ENCODE data around the gene SSB. TPM values are rescaled to one million over a fixed set of nuclear protein-coding genes. Genes with fewer than 3 reads are reported as not detected.
"Not testable (repeated sequence)": the region's sequence is repeated elsewhere in the genome, so short reads cannot be mapped to it uniquely, and the experiment has no call there.

Gene SSB
- total RNA-seq, 1 experiment from 2014 or later = 119 TPM

GRCh38 chr2:169819106-169819505 is 20.4 kb downstream of the SSB start:
- in situ Hi-C loops (cut with HindIII; ENCODE audit: low pct_unique_long_range_greater_than_20kb, low sequenced_read_pairs) (no loop called here), intact Hi-C loops (cut with micrococcal nuclease; ENCODE audit: unreplicated experiment) (no loop called here)
- TF ChIP-seq, protein P1, sequence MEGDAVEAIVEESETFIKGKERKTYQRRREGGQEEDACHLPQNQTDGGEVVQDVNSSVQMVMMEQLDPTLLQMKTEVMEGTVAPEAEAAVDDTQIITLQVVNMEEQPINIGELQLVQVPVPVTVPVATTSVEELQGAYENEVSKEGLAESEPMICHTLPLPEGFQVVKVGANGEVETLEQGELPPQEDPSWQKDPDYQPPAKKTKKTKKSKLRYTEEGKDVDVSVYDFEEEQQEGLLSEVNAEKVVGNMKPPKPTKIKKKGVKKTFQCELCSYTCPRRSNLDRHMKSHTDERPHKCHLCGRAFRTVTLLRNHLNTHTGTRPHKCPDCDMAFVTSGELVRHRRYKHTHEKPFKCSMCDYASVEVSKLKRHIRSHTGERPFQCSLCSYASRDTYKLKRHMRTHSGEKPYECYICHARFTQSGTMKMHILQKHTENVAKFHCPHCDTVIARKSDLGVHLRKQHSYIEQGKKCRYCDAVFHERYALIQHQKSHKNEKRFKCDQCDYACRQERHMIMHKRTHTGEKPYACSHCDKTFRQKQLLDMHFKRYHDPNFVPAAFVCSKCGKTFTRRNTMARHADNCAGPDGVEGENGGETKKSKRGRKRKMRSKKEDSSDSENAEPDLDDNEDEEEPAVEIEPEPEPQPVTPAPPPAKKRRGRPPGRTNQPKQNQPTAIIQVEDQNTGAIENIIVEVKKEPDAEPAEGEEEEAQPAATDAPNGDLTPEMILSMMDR (IDR thresholded peaks at IDR 0.05) = no peak
- TF ChIP-seq POLR2AphosphoS5 (IDR thresholded peaks at IDR 0.05; ENCODE audit: low read depth, low read length) = no peak
- no peak for TF ChIP-seq SIN3A (IDR thresholded peaks at IDR 0.05; ENCODE audit: borderline replicate concordance, insufficient read depth, low read depth, low read length)
- TF ChIP-seq, protein P2, sequence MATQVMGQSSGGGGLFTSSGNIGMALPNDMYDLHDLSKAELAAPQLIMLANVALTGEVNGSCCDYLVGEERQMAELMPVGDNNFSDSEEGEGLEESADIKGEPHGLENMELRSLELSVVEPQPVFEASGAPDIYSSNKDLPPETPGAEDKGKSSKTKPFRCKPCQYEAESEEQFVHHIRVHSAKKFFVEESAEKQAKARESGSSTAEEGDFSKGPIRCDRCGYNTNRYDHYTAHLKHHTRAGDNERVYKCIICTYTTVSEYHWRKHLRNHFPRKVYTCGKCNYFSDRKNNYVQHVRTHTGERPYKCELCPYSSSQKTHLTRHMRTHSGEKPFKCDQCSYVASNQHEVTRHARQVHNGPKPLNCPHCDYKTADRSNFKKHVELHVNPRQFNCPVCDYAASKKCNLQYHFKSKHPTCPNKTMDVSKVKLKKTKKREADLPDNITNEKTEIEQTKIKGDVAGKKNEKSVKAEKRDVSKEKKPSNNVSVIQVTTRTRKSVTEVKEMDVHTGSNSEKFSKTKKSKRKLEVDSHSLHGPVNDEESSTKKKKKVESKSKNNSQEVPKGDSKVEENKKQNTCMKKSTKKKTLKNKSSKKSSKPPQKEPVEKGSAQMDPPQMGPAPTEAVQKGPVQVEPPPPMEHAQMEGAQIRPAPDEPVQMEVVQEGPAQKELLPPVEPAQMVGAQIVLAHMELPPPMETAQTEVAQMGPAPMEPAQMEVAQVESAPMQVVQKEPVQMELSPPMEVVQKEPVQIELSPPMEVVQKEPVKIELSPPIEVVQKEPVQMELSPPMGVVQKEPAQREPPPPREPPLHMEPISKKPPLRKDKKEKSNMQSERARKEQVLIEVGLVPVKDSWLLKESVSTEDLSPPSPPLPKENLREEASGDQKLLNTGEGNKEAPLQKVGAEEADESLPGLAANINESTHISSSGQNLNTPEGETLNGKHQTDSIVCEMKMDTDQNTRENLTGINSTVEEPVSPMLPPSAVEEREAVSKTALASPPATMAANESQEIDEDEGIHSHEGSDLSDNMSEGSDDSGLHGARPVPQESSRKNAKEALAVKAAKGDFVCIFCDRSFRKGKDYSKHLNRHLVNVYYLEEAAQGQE (IDR thresholded peaks at IDR 0.05; ENCODE audit: insufficient read depth in 1 of 2, low read depth in 2 of 2, low read length in 1 of 2) = no peak
- Histone ChIP-seq H3K27me3 (ENCODE audit: control insufficient read depth, insufficient read depth, low read length) (no peaks in the 10 kb centered on the region), H3K36me3 (ENCODE audit: control insufficient read depth, insufficient read depth, low read length) (no peaks in the 10 kb centered on the region; the same call in 1 of the 2 replicates), H3K4me3 (ENCODE audit: low read depth in 2 of 2, low read length in 2 of 2) (no peak overlapping the region), H3K27ac (ENCODE audit: low read length) (no peak overlapping the region), H3K9me3 (ENCODE audit: control insufficient read depth, insufficient read depth, low read depth, low read length) (no peaks in the 10 kb centered on the region), H3K4me1 (ENCODE audit: control insufficient read depth, insufficient read depth, low read length) (peaks cover 10% of the 10 kb centered on the region; the same call in 1 of the 2 replicates)
- no TSS peak for BruUV-seq (replicated peaks)
- ATAC-seq (no peak), DNase-seq (ENCODE audit: low read depth, low spot score) (no peak)
- ChIA-PET CTCF (no interaction called here), POLR2A (no interaction called here)

DNA sequence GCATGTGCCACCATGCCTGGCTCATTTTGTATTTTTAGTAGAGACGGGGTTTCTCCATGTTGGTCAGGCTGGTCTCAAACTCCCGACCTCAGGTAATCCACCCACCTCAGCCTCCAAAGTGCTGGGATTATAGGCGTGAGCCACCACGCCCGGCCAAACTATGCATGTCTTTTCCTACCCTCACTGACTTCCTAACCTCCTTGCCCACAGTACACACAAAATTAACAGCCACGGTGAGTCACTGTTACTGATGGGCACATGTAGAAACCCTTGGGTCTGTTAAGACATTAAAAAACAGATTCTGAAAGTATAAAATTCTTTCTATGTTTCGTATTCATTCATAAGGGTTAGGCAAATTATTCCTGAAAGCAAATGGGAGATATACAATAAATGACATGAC is 21.4 kb downstream of the SSB start:
- ATAC-seq; CTCF ChIA-PET; intact Hi-C loops (cut with micrococcal nuclease; ENCODE audit: unreplicated experiment); H3K9me3 ChIP-seq (ENCODE audit: control insufficient read depth, insufficient read depth, low read depth, low read length); H3K27me3 ChIP-seq (ENCODE audit: control insufficient read depth, insufficient read depth, low read length); in situ Hi-C loops (cut with HindIII; ENCODE audit: low pct_unique_long_range_greater_than_20kb, low sequenced_read_pairs); DNase-seq (ENCODE audit: low read depth, low spot score); H3K4me1 ChIP-seq (ENCODE audit: control insufficient read depth, insufficient read depth, low read length); POLR2A ChIA-PET; BruUV-seq (replicated peaks); H3K36me3 ChIP-seq (ENCODE audit: control insufficient read depth, insufficient read depth, low read length); H3K27ac ChIP-seq (ENCODE audit: low read length); H3K4me3 ChIP-seq (ENCODE audit: low read depth in 2 of 2, low read length in 2 of 2): not testable (repeated sequence)

DNA sequence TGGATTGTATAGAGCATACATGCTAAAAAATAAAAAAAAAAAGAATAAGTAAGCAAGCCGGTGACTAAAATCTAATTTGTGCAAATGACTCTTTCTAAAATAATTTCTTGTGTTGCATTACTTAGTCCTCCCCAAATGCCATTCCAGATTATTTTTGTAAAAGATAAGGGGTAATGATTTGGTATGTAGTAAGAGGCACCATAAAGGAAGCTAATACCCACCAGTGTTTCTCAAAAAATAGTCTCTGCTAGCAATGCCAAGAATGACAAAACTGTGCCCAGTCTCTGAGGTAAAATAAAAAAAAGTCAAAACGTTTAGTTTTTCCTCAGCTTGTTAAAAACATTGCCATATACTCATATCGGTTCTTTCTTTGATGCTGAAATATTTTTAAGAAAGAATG is 23.4 kb downstream of the SSB start:
- ATAC-seq (no peak), DNase-seq (ENCODE audit: low read depth, low spot score) (no peak)
- peaks cover 10% of the 10 kb centered on the region; the same call in 1 of the 2 replicates for H3K4me1 ChIP-seq (ENCODE audit: control insufficient read depth, insufficient read depth, low read length)
- ChIA-PET CTCF (no interaction called here), POLR2A (no interaction called here)
- TF ChIP-seq TCF7L2 (IDR thresholded peaks at IDR 0.05; ENCODE audit: low read depth, low read length) (no peak), SIN3A (IDR thresholded peaks at IDR 0.05; ENCODE audit: borderline replicate concordance, insufficient read depth, low read depth, low read length) (no peak), POLR2AphosphoS5 (IDR thresholded peaks at IDR 0.05; ENCODE audit: low read depth, low read length) (no peak)
- TF ChIP-seq, protein P2 (IDR thresholded peaks at IDR 0.05; ENCODE audit: insufficient read depth in 1 of 2, low read depth in 2 of 2, low read length in 1 of 2) = no peak
- TF ChIP-seq, protein P1 (IDR thresholded peaks at IDR 0.05) = no peak
- no TSS peak for BruUV-seq (replicated peaks)
- H3K4me3 ChIP-seq (ENCODE audit: low read depth in 2 of 2, low read length in 2 of 2) = no peak overlapping the region
- no peaks in the 10 kb centered on the region for H3K36me3 ChIP-seq (ENCODE audit: control insufficient read depth, insufficient read depth, low read length)
- H3K27me3 ChIP-seq (ENCODE audit: control insufficient read depth, insufficient read depth, low read length) = no peaks in the 10 kb centered on the region
- H3K27ac ChIP-seq (ENCODE audit: low read length) = no peak overlapping the region
- H3K9me3 ChIP-seq (ENCODE audit: control insufficient read depth, insufficient read depth, low read depth, low read length) = no peaks in the 10 kb centered on the region
- intact Hi-C loops (cut with micrococcal nuclease; ENCODE audit: unreplicated experiment) (no loop called here), in situ Hi-C loops (cut with HindIII; ENCODE audit: low pct_unique_long_range_greater_than_20kb, low sequenced_read_pairs) (no loop called here)
